ENCODE results near the gene UGT1A6.

Gene UGT1A6

DNA sequence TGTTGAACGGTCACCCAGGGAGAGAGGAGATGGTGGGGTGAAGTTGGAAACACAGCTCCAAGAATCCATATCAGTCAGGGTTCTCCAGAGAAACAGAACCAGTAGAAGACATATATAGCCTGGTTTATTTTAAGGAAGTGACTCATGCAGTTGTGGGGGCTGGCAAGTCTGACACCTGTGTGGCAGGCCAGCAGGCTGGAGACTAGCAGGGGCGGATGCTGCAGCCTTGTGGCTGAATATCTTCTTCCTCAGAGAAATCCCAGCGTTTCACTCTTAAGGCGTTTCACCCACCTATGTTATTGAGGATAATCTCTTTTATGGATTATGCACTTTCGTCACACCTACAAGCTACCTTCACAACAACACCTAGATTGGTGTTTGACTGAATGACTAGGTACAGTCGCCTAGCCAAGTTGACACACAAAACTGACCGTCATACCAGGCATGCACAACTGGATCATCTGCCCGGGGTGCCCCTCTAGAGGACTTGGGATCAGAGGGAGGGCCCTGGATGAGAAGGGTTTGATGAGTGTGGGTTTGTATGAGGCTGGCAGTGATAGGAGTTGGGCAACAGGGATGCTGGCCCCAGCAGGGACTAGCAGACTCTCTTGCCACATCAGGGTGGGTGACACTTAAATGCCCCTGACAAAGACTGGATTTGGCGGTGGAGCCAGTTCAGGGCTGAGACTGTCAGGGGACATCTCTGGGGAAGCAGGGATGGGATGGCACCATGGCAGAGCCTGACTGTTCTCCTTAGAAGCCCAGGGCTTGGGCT lies 108.9 kb downstream of the UGT1A6 start:
- POLR2A ChIA-PET = no interaction called here
- H3K4me3 ChIP-seq (ENCODE audit: low read depth, low read length) = no peak overlapping the region
- DNase-seq (ENCODE audit: low read depth, low spot score) = no peak
- TF ChIP-seq, protein P1, sequence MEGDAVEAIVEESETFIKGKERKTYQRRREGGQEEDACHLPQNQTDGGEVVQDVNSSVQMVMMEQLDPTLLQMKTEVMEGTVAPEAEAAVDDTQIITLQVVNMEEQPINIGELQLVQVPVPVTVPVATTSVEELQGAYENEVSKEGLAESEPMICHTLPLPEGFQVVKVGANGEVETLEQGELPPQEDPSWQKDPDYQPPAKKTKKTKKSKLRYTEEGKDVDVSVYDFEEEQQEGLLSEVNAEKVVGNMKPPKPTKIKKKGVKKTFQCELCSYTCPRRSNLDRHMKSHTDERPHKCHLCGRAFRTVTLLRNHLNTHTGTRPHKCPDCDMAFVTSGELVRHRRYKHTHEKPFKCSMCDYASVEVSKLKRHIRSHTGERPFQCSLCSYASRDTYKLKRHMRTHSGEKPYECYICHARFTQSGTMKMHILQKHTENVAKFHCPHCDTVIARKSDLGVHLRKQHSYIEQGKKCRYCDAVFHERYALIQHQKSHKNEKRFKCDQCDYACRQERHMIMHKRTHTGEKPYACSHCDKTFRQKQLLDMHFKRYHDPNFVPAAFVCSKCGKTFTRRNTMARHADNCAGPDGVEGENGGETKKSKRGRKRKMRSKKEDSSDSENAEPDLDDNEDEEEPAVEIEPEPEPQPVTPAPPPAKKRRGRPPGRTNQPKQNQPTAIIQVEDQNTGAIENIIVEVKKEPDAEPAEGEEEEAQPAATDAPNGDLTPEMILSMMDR (IDR thresholded peaks at IDR 0.05; ENCODE audit: insufficient read depth, low read length, missing control alignments) = no peak
- CTCF ChIA-PET = no interaction called here

DNA sequence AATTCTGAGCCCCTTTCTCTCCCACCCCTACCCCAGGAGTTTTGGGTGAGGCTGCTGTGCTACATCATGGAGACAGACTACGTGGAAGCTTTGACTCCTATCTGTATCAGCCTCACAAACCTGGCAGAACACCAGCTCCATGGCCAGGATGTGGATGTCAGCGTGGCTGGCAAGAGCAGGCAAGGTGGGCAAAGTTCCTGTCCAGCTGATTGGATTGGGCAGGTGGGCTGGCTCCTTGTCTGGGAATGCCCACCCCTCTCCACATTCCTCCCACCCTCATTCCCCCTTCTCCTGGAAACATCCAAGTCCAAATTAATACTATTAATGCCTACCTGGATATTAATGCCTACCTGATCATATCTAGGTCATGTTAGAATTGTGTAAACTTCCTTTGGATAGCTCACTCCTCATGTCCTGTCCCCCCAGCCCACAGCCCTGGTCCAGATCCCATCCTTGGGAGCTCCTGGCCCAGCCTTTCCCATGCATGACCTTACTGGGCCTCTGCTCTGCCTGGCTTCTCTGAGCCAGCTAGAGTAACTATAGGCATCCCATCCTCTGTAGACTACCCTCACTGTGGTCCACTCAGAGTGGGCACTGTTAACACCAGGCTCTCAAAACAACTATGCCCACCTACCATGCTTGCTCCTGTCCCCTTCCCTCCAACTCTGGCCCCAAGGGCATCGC lies 109.6 kb downstream of the UGT1A6 start:
- ChIA-PET CTCF (no interaction called here), POLR2A (no interaction called here)
- H3K4me3 ChIP-seq (ENCODE audit: low read depth, low read length) = no peak overlapping the region
- TF ChIP-seq, protein P1 (IDR thresholded peaks at IDR 0.05; ENCODE audit: insufficient read depth, low read length, missing control alignments) = no peak
- DNase-seq (ENCODE audit: low read depth, low spot score) = no peak

- ChIA-PET CTCF (no interaction called here), POLR2A (no interaction called here)
- H3K4me3 ChIP-seq (ENCODE audit: low read depth, low read length) = no peak overlapping the region
- no peak for DNase-seq (ENCODE audit: low read depth, low spot score)
- TF ChIP-seq, protein P1 (IDR thresholded peaks at IDR 0.05; ENCODE audit: insufficient read depth, low read length, missing control alignments) = no peak
Observed at GRCh38 chr2:233803292-233803911, 110.7 kb downstream of the UGT1A6 start.

- CTCF ChIA-PET = no interaction called here
- no peak for DNase-seq (ENCODE audit: low read depth, low spot score)
- no peak overlapping the region for H3K4me3 ChIP-seq (ENCODE audit: low read depth, low read length)
- POLR2A ChIA-PET = no interaction called here
- TF ChIP-seq, protein P1 (IDR thresholded peaks at IDR 0.05; ENCODE audit: insufficient read depth, low read length, missing control alignments) = no peak
Observed at GRCh38 chr2:233803994-233804393, 111.3 kb downstream of the UGT1A6 start.

DNA sequence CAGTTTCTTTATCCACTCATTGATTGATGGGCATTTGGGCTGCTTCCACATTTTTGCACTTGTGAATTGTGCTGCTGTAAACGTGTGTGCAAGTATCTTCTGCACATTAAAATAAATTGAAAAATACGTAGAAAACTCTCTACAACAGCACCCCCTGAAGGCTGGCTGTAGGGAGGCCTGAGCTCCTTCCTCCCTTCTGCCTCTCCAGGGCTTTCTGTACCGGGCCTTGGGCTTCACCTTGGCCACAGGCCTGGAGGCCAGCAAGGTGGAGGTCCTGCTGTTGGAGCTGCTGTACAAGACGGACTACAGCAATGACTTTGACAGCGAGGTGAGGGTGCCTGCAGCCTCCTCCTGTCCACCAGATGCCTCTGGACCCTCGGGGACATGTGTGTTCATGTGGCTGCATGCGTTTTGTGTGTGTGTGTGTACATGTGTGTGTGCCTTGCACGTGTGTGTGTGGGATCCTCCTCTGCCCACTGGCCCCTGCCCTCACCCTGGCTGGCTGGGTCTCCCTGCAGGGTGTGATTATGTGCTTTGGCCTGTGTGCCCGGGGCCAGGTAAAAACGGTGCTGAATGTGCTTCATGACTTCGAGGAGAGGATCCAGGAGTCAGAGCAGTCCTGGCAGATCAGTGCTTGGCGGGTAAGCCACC lies 114.7 kb downstream of the UGT1A6 start:
- CTCF ChIA-PET = no interaction called here
- POLR2A ChIA-PET = no interaction called here
- DNase-seq (ENCODE audit: low read depth, low spot score) = no peak
- TF ChIP-seq, protein P1 (IDR thresholded peaks at IDR 0.05; ENCODE audit: insufficient read depth, low read length, missing control alignments) = no peak
- H3K4me3 ChIP-seq (ENCODE audit: low read depth, low read length) = no peak overlapping the region
